ENCODE results near the gene JAG1. TPM values are rescaled to one million over a fixed set of nuclear protein-coding genes. Genes with fewer than 3 reads are reported as not detected.
A peak's percentile ranks its signal among the peaks of the same experiment; 100 is the strongest.
"Not testable (repeated sequence)": the region's sequence is repeated elsewhere in the genome, so short reads cannot be mapped to it uniquely, and the experiment has no call there.

The JAG1 gene
- total RNA-seq, 4 donors from 2014 or later: 64.2 to 153 (median 85.7) TPM

GRCh38 chr20:10622657-10623418 lies 51.0 kb downstream of the JAG1 start:
- ATAC-seq (ENCODE audit: low FRiP score) (peak; percentile 86), DNase-seq (ENCODE audit: low spot score) (no peak)
- no peak for TF ChIP-seq CTCF (IDR thresholded peaks at IDR 0.05)

DNA sequence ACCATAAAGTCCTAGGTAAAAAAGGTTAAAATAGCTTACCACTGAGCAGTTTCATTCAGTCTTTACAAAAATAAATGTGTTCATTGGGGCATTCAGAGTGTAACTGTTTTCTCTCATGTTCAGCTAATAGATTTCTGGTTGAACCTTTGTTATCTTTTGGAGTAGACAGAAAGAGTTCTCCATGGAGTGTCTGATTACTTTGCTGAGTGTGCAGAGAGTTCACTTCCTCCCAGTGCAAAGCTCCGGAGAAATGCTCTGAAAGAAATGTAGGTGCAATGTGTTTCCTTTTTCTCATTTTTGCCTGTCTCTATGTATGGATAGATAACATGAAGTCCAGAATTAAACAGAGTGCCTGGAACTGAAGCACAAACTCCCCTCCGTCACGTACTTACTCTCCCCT lies 52.6 kb downstream of the JAG1 start:
- ATAC-seq (ENCODE audit: low FRiP score) (no peak), DNase-seq (ENCODE audit: low spot score) (no peak)

GRCh38 chr20:10619427-10619826 lies 54.4 kb downstream of the JAG1 start:
- no peak for DNase-seq (ENCODE audit: low spot score)
- no peak for ATAC-seq (ENCODE audit: low FRiP score)
- TF ChIP-seq CTCF (IDR thresholded peaks at IDR 0.05): no peak

More for the DNA sequence above, 52.6 kb downstream of the JAG1 start:
- no peak for TF ChIP-seq CTCF (IDR thresholded peaks at IDR 0.05)

GRCh38 chr20:10618611-10619245 lies 55.1 kb downstream of the JAG1 start:
- DNase-seq (ENCODE audit: low spot score) (no peak), ATAC-seq (ENCODE audit: low FRiP score) (no peak)
- no peak for TF ChIP-seq CTCF (IDR thresholded peaks at IDR 0.05)

DNA sequence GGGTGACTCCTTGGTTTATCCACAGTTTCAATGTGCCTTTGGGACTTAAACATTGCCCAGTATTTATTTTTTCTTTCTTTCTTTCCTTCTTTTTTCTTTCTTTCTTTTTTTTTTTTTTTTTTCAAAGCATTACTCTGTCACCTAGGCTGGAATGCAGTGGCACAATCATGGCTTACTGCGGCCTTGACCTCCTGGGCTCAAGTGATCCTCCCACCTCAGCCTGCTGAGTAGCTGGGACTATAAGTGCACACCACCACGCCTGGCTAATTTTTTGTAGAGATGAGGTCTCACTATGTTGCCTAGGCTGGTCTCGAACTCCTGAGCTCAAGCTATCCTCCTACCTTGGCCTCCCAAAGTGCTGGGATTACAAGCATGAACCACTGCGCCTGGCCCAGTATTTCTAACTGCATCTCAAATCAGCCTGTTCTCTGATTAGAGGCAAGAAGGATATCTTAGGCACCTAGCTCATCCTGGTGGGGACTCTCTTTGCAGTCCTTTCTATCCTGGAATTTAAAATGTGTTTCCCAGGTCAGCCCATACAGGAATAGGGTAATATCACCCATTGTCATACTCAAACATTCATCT lies 56.2 kb downstream of the JAG1 start:
- not testable (repeated sequence) for ATAC-seq (ENCODE audit: low FRiP score); DNase-seq (ENCODE audit: low spot score)

- TF ChIP-seq CTCF (IDR thresholded peaks at IDR 0.05): no peak
- no peak for DNase-seq (ENCODE audit: low spot score)
- ATAC-seq (ENCODE audit: low FRiP score): no peak
Measured at GRCh38 chr20:10616212-10616611, 57.6 kb downstream of the JAG1 start.

- no peak for DNase-seq (ENCODE audit: low spot score)
- ATAC-seq (ENCODE audit: low FRiP score): no peak
- no peak for TF ChIP-seq CTCF (IDR thresholded peaks at IDR 0.05)
Measured at GRCh38 chr20:10613911-10614310, 59.9 kb downstream of the JAG1 start.

DNA sequence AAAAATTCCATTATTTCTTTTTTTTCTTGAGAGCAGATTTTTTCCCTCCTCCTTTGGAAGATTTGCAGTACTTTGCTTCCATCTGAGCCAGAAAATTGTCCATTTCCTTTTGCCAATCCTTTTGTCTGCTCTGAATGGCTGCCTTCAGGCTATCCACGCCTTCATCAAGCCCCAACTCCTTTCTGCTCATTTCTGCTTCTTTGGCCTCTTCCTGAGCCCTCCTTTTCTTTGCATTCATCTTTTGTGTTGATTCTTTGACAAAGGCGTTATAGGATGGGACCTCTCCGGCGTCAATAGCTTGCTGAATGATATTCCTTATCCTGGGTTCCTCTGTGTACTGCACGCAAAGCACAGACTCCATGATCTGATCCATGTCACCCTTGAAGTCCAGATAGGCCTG lies 60.4 kb downstream of the JAG1 start:
- ATAC-seq (ENCODE audit: low FRiP score); DNase-seq (ENCODE audit: low spot score): not testable (repeated sequence)

All from omental fat pad (tissue), 4 donors.